ENCODE measurements around the gene MACROD1. TPM values are rescaled to one million over a fixed set of nuclear protein-coding genes. Genes with fewer than 3 reads are reported as not detected.
A peak's percentile ranks its signal among the peaks of the same experiment; 100 is the strongest.

The MACROD1 gene
- total and polyA plus RNA-seq, 2 of the 13 experiments (the other 11 are each of a cell fraction or from before 2014, with no cell fraction given), result 23.1 to 34.5 TPM

DNA sequence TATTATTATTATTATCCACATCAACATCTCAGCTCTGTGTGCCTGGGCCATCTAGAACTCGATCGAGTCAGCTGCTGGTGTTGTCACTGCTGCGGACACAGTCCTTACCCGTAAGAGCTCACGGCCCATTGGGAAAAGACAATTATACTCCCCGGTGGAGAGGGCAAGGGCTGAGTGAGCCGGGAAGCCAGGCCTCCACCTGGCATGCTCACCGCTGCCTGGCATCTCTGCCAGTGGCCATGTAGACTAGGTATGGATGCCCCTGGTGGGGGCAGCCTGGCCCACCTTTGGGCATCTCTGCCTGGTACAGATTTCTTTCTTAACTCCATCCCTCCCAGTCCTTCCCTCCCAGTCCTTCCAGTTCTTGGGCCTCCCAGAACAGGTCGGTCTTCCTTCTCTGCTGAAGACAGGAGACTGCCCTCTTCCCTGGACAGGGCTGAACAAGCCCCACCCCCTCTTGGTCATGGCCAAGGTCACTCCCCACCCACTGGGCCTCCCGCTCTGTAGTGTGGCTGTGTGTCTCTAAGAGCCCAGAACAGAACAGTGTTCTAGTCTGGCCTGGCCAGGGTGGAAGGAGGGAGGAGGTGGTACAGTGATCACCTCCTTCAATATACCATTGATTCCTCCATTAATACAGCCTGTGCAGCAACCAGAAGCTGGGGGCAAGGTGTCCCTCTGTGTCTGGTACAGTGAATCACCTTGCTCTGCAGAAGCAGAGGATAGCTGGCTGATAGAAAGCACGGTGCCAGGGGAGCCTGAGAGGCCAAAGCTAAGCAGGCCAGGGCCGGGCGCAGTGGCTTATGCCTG is 72.5 kb downstream of the MACROD1 start (continued):
- TF ChIP-seq, protein P1, sequence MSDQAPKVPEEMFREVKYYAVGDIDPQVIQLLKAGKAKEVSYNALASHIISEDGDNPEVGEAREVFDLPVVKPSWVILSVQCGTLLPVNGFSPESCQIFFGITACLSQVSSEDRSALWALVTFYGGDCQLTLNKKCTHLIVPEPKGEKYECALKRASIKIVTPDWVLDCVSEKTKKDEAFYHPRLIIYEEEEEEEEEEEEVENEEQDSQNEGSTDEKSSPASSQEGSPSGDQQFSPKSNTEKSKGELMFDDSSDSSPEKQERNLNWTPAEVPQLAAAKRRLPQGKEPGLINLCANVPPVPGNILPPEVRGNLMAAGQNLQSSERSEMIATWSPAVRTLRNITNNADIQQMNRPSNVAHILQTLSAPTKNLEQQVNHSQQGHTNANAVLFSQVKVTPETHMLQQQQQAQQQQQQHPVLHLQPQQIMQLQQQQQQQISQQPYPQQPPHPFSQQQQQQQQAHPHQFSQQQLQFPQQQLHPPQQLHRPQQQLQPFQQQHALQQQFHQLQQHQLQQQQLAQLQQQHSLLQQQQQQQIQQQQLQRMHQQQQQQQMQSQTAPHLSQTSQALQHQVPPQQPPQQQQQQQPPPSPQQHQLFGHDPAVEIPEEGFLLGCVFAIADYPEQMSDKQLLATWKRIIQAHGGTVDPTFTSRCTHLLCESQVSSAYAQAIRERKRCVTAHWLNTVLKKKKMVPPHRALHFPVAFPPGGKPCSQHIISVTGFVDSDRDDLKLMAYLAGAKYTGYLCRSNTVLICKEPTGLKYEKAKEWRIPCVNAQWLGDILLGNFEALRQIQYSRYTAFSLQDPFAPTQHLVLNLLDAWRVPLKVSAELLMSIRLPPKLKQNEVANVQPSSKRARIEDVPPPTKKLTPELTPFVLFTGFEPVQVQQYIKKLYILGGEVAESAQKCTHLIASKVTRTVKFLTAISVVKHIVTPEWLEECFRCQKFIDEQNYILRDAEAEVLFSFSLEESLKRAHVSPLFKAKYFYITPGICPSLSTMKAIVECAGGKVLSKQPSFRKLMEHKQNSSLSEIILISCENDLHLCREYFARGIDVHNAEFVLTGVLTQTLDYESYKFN (CRISPR knock-in tag; conservative IDR thresholded peaks at IDR 0.05), result 0 out of 2 replicates have a peak, but pooled peaks have one; percentile 14
- TF ChIP-seq ZNF782 (CRISPR knock-in tag; IDR thresholded peaks at IDR 0.05; ENCODE audit: borderline replicate concordance), result no peak
- TF ChIP-seq, protein P2, sequence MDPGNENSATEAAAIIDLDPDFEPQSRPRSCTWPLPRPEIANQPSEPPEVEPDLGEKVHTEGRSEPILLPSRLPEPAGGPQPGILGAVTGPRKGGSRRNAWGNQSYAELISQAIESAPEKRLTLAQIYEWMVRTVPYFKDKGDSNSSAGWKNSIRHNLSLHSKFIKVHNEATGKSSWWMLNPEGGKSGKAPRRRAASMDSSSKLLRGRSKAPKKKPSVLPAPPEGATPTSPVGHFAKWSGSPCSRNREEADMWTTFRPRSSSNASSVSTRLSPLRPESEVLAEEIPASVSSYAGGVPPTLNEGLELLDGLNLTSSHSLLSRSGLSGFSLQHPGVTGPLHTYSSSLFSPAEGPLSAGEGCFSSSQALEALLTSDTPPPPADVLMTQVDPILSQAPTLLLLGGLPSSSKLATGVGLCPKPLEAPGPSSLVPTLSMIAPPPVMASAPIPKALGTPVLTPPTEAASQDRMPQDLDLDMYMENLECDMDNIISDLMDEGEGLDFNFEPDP (CRISPR knock-in tag; conservative IDR thresholded peaks at IDR 0.05), result no peak
- TF ChIP-seq RARA (CRISPR knock-in tag; IDR thresholded peaks at IDR 0.05), result peak; percentile 58
- no peak for TF ChIP-seq SRY (CRISPR knock-in tag; IDR thresholded peaks at IDR 0.05)
- no peak for TF ChIP-seq ZNF879 (CRISPR knock-in tag; IDR thresholded peaks at IDR 0.05)
- TF ChIP-seq CEBPG (CRISPR knock-in tag; IDR thresholded peaks at IDR 0.05), result no peak
- 0 out of 2 replicates have a peak, but pooled peaks have one; percentile 12 for TF ChIP-seq ZNF121 (CRISPR knock-in tag; IDR thresholded peaks at IDR 0.05)
- no peak for TF ChIP-seq ZNF101 (CRISPR knock-in tag; IDR thresholded peaks at IDR 0.05; ENCODE audit: borderline replicate concordance, low read depth)
- no peak for TF ChIP-seq ZNF253 (CRISPR knock-in tag; IDR thresholded peaks at IDR 0.05; ENCODE audit: borderline replicate concordance)
- no peak for TF ChIP-seq ZNF274 (CRISPR knock-in tag; IDR thresholded peaks at IDR 0.05)
- TF ChIP-seq KDM1A (CRISPR knock-in tag; IDR thresholded peaks at IDR 0.05), result no peak
- TF ChIP-seq ZIK1 (CRISPR knock-in tag; IDR thresholded peaks at IDR 0.05; ENCODE audit: borderline replicate concordance, low read depth), result no peak
- TF ChIP-seq ZBTB26 (CRISPR knock-in tag; IDR thresholded peaks at IDR 0.05; ENCODE audit: borderline replicate concordance), result no peak
- TF ChIP-seq ZNF180 (CRISPR knock-in tag; IDR thresholded peaks at IDR 0.05; ENCODE audit: borderline replicate concordance, low read depth), result no peak
- no peak for TF ChIP-seq NR2C2 (CRISPR knock-in tag; IDR thresholded peaks at IDR 0.05; ENCODE audit: borderline replicate concordance)

All from HepG2 (cell line).